ELR (cell line): ENCODE results near the gene TRAP1.

Source experiments
- DNase-seq: peaks from one replicate; pipeline ENCODE4 v3.0.0-alpha.2; 2015; ENCODE audit warnings: low read depth

TRAP1 gene

DNA sequence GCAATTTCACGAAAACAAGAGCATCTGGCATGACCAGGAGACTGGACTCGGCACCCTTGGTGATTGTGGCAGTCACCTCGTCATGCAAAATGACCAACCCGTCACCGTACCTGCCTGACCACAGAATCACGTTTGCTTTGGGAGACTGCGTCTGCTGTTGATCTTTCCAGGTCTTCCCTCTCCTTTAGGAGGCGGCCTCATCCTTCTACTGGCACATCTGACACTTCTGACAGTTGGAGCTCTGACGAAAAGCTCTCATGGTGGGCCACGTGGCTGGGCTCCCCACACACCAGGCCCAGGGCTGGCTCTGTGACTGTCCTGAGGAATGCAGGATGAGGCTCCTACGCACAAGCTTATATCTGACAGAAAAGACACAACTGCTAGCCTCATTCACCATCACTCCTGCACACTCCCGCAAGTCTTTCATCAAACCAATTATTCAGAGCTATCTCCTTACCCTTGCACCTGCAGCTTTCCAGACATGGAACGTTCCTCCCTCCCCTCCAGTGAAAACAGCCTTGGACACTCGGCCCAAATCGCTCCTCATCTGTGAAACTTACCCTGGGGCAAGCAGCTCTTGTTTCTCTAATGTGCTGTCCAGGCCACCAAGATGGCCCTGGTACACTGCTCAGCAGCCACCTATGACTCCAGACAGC, 3.6 kb downstream of the TRAP1 start:
- no peak for DNase-seq

DNA sequence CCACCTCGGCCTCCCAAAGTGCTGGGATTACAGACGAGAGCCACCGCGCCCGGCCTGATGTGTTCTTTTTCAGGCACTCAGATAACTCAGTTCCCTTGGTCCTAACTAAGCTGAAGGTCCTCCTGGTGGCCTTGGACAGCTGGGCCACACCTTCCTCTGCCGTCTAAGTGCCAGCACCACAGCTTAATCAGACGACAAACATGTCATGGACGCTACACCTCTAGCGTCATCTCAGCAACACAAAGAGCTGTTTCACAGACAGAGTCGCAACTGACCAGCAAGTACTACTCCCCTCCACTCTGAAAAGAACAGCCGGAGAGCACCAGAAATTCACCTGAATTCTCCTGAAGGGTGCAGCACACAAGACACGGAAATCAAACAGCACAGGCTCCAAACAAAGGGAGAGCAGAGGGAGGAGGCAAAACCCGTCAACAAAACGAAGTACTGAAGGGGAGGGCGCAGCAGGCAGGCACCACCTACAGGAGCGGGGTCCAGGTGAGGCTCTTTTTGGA, 4.4 kb downstream of the TRAP1 start:
- no peak for DNase-seq

DNA sequence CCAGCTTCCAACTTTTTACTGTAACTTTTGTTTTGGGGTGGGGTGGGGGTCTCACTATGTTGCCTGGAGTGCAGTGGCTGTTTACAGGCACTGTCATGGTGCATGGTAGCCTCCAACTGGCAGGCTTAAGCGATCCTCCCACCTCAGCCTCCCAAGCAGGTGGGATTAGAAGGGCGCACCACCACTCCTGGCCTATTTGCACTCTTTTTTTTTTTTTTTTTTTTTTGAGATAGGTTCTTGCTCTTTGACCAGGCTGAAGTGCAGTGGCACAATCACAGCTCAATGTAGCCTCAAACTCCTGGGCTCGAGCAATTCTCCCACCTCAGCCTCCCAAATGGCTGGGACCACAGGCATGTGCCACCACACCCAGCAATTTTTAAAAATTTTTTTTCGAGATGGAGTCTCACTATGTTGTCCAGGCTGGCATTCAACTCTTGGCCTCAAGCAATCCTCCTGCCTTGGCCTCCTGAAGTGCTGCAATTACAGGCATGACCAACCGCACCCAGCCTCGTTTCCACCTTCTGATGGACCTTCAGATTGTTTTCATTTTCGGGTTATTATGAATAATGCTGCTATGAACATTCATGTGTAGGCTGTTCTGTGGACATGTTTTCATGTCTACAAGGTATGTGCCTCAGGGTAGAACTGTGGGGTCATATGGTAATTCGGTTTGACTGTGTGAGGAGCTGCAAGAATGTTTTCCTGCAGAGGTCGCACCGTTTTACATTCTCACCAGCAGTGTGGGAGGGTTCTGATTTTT, 10.9 kb downstream of the TRAP1 start:
- DNase-seq: no peak

DNA sequence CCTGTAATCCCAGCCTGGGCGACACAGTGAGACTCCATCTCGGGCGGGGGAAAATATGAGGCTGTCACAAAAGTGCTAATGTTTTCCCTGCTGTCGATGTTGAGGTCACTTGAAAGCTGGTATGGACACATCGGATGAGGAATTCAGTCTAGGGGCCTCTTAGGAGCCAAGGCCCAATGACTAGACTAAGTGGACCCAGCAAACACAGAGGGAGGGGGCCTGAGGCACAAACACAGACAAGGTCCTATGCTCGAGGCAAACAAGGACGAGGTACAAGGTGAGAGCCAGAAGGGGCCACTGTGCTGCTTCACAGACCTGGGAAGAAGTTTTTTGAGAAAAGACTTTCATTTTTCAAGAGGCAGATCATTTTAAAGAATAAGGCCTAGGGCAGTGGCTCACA, 15.2 kb downstream of the TRAP1 start:
- no peak for DNase-seq

DNA sequence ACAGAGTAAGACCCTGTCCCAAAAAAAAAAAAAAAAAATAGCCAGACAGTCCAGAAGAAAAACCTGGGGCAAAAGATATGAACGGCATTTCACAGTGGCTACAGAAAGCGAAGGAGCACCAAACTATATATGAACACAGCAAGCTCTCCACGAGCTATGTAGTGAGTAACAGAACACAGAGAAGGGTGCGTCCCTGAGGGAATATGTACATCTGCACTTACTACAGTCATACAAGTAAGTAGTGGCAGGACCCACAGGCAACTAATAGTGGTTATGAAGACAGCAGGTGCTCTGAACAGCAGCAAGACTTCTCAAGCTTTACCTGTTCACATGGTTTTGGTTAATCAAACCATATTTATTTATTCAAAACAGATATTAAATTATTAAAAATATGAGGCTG, 15.8 kb downstream of the TRAP1 start:
- no peak for DNase-seq

DNA sequence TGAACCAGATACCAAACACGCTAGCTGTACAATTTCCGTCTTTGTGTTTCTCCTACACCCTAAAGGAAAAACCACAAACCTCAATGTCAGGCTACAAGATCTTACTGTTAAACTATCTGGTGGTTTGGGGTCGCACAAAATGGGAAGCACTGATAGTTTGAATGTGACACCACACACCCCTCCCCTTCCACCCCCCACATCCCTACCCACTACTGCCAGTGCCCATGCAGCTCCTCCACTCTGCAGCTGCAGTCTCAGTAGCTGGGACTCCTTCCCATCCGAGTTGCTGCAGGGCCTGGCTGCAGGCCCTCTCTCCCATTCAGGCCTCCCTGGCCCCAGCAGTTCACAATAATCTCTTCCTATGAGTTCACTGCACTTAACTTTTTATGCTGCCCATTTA, 18.4 kb downstream of the TRAP1 start:
- DNase-seq: no peak

DNA sequence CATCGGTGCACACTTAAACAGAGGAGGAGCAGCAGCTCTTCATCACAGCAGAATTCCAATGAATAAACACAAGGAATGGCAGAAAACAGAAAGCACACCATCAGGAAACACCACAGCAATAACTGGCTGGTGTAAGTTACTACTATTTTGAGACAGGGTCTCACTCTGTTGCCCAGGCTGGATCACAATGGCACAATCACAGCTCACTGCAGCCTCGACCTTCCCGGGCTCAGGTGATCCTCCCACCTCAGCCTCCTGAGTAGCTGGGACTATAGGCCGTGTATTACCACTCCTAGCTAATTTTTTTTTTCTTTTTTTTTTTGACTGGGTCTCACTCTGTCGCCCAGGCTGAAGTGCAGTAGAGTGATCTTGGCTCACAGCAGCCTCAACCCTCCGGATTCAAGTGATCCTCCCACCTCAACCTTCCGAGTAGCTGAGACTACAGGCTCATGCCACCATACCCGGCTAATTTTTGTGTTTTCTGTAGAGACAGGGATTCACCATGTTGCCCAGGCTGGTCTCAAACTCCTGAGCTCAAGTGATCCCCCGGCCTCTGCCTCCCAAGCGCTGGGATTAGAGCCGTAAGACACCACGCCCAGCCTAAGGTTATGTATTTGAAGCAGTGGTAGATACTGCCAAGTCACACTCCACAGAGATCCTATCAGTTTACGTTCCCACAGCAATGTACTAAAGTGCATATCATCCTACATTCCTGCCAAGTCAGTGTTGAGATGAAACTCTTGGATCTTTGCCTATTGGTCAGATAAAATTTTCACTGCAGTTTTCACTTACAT, 20.7 kb downstream of the TRAP1 start:
- DNase-seq: peak; percentile 70

DNA sequence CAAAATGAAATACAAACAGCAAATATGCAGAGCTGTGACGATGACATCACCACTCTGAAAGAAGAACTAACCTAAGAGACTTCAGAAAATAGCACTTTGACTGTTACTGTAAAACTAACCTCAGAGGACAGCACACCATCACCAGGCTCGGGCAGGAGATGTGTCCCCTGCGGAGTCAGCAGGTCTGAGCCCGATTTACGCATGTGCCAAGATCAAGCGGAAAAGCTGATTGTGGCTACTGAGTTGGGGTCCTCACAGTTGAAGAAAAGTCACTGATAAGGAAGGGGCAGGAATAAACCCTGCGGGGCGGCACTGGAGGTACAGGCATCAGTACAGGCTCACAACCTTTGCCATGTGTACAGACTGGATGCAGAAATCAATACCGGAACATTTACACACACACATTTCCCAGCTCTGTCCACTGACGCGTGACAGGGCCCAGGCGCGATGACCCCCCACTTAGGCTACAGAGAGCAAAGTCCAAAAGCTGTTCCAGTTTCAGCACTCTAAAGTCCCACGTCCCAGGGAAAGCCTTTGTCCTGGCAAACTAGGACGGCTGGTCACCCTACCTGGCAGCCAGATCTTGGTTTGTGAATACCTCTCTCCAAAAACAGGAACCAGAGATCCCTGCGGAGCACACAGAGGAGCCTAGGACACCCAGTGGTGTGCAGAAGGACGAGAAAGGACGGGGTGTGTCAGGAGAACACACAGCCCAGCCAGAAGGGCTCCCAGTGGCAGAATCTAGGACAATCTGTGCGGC, 21.5 kb downstream of the TRAP1 start:
- DNase-seq: no peak

DNA sequence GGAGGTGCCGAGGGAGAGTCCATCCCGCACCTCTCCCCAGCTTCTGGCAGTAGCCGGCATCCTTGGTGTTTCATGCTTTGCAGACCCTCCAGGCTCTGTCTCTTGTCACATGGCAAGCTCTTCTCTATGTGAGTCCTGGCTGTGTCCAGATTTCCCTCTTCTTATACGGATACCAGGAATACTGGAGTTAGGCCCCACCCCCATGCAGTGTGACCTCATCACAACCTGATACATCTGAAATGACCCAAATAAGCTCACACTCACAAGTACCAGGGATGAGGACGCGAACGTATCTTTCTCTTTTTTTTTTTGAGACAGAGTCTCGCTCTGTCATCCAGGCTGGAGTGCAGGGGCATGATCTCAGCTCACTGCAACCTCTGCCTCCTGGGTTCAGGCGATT, 23.3 kb downstream of the TRAP1 start:
- no peak for DNase-seq

DNA sequence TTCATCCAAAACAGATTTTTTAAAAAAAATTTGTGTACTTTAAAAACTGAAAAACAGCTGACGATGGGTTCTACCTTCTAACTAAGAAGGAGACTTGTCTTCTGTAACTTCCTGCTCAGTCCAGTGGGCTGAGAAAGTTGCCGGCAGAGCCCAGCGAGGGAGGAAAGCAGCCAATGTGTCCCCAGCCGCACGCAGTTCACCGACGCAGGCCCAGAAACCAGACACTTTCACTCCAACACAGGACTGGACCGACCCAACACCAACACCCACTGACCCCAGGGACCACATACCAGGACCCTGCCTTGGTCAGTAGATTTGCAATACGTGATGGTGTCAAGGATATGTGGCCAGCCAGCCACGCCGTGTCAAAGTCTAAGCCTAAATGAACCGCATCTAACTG, 25.6 kb downstream of the TRAP1 start:
- no peak for DNase-seq

DNA sequence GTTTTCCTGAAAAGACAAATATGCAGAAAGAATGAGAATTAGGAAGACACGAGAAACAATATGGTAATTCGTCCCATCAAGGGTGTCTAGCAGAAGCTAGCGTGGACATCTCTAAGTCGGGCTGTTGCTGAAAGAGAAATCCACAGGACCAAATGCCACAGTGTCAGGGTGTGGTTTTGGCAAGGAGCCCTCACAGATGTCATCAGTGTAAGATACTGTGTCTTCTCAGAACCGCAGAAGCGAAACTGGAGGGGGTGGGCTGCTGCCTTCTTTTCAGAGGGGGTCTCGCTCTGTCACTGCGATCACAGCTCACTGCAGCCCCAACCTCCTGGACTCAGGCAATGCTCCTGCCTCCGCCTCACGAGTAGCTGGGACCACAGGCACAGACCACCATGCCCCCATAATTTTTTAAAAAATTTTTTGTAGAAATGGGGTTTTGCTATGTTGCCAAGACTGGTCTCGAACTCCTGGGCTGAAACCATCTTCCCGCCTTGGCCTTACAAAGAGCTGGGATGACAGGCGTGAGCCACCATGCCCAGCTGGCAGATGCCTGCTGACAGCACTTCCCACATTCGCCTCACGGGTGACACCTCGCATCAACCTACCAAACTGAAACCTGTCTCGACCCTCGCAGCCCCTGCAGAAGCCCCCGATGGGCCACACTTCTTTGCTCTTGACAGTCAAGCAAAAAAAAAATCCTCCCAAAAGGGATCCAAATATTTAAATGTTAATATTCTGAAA, 26.2 kb downstream of the TRAP1 start:
- DNase-seq: peak; percentile 15

DNA sequence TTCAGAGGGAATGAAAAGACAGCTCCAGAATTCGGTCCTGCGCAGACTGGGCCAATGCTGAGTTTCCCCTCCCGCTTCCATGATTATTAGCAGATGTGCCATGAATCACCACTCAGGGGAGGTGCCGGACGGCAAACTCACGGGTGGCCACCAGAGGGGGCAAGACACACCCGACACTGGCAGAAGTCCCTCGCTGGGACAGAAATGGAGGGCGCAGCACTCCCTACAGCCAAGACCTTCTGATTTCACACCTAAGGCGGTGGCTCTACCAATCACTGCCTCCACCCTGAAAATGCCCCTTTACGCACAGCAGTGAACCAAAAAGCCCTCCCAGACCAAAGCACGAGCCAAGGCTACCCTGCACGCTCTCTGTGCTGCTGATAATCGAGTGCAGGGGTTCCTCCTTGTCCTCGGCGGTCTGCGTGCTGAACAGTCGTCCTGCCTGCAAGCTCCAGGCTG, 26.8 kb downstream of the TRAP1 start:
- DNase-seq: peak; percentile 89

DNA sequence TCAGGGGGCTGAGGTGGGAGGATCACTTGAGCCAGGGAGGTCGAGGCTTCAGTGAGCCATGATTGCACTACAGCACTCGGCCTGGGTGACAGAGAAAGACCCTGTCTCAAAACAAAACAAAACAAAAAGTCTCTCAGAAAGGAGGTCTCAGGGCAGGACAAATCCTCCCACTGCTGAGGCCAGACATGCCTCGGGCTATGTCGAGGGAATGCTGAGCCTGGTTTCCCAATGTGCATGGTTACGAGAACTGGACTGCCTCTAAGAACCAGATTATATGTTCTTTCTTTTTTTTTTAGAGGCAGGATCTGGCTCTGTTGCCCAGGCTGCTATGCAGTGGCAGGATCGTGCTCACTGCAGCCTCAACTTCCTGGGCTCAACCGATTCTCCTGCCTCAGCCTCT, 27.6 kb downstream of the TRAP1 start:
- no peak for DNase-seq

DNA sequence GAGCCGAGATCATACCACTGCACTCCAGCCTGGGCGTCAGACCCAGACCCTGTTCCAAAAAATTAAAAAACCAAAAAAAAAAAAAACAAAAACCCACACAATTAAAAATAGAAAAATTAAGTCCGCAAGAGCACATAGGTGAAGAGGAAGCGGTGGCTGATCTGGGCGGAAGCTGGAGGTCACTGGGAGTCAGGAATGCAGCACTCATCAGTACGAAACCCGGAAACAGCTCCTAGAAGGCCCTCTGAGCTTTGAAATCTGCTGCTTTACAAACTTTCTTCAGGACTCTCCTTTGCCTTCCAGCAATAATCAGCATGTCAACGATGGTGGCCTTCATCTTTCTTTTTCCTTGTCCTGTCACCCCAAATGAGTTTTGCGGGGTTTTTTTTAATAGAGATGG, 29.5 kb downstream of the TRAP1 start:
- no peak for DNase-seq

DNA sequence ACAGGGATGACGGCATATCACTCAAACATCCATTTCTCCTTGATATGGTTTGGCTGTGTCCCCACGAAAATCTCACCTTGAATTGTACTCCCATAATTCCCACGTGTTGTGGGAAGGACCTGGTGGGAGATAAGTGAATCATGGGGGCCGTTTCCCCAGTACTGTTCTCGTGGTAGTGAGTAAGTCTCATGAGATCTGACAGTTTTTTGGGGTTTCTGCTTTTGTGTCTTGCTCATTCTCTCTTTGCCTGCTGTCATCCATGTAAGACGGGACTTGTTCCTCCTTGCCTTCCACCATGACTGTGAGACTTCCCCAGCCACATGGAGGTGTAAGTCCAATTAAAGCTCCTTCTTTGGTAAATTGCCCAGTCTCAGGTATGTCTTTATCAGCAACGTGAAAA, 30.3 kb downstream of the TRAP1 start:
- DNase-seq: no peak

DNA sequence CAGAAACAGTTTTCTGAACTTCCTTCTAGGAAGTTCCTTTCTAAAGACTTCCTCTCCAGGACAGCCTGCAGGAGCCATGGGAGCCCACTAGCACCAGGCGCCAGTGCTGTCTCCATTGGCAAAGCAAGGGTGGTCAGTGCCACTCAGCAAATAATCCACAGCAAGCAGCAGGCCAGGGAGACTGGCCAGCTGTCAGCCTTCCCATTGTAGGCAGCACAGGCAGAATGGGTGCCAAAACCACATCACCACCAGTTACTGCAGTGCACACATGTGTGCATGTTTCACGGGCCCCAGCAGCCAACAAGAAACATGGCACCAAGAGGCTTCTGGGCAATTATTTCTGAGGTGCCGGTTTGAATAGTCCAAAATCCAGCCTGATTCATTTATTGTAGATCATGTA, 36.1 kb downstream of the TRAP1 start:
- no peak for DNase-seq

DNA sequence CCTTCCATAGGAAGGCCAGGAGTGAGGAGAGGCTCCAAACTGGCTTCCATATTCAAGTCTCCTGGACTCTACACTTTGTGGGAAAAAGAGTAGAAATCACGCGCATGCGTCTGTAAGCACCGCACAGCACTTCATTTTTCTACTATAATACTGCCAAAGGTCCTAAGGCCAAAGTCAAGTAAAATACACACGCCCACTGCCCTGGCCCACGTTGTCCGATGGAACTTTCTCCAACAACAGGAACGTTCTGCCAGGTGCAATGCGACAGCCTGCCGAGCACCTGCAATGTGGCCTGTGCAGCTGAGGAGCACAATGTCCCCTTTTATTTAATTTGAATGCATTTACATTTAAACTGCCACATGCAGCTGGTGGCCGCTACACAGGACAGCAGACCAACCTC, 39.3 kb downstream of the TRAP1 start:
- no peak for DNase-seq

DNA sequence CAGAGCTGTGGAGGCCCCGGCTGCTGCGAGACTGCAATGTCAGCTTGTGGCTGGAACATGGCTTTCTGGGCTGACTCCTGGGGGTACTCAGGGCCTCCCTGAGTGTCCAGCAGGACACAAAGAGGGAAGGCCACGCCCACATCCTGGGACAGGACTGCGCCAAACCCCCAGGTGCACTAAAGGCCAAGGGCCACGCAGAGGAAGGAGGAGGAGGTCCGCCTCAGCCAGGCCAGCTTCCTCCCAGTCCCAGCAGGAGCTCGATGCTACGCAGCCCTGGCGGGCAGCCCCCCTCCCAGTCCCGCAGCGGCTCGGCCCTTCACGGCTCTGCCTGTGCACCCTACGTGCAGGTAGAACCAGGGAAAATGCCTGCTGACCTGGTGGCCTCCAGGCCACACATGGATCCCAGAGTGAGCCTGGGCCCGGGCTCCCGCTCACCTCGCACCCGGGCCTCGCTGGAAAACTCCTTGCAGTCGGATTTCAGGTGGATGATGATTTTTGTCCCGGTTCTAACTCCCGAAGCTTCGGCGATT, 41.7 kb downstream of the TRAP1 start:
- DNase-seq: no peak

DNA sequence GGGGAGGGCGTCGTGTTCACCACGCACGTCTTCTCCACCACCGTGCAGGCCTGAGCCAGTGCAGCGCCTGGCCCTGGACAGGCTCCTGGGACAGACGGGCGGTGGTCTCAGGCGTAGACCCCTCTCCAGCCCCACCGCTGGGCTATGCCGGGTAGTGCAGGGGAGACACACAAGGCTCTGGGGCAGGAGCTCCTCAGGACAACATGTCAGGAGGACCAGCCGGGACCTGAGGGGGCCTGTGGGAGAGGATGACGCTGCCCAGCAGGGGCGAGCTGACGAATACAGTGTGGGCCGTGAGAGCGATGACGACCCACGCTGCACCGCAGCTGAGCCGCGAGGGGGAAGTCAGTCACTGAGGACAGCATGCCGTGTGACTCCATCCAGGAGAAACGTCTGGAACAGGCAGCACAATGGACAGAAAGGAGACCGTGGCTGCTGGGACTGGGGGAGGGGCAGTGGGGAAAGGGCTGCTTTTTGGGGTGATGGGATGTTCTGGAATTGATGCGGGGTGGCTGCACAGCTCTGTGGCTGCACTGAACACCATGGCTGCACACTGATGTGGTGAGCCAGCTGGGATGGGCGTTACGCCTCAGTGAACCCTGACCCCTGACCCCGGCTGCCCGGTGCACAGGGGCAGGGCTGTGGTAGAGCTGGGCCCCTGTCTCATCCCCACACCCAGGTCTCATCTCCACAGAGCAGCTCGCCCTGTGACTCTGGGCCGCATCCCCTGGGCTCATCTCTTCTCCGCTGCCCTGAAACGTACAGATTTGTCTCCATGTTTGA, 42.6 kb downstream of the TRAP1 start:
- no peak for DNase-seq

DNA sequence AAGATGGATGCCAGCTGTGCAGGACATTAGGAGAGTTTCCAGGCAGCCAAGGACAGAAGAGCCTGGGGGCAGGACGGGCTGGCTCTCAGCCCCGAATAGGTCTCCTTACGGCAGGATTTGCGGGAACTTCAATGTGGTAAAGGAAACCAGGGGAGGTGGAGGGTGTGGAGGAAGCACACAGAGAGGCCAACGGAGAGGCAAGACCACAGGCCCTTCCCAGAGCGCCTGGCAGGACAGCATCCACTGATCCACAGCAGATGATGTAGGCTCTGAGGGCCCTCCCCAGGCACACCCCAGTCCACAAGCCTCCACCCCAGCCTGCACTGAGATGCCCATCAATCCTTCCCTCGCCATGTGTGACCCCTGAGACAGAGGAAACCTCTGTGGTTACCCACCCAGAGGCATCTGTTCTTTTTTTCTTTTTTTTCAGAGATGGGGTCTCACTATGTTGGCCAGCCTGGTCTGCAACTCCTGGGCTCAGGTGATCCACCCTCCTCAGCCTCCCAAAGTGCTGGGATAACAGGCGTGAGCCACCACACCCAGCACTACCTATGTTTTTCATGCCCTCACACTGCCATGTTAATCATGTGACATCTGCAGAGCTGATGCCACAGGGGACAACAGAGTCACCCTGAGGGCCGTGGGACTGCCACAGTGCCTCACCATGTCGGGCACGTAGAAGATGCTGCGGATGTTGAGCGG, 43.5 kb downstream of the TRAP1 start:
- DNase-seq: no peak
